HL-60 (cell line): Measurements from ENCODE around the gene VIPR2.

ENCODE experiments used
- CTCF ChIP-seq: IDR thresholded peaks from one replicate; pipeline ENCODE4 v1.5.1; 2011; ENCODE audit warnings: low read length, control low read depth, inconsistent platforms; ENCODE audit not compliant: insufficient read depth
- GABPA ChIP-seq: IDR thresholded peaks from 2 replicates; pipeline ENCODE4 v1.6.1; 2012; ENCODE audit warnings: low read depth
- REST ChIP-seq: IDR thresholded peaks from 2 replicates; pipeline ENCODE4 v1.6.1; 2012; ENCODE audit warnings: low read depth; ENCODE audit not compliant: insufficient replicate concordance

- no peak for TF ChIP-seq CTCF
- no peak for TF ChIP-seq GABPA
- TF ChIP-seq REST: no peak
These were observed 98.8 kb downstream of the VIPR2 start for GRCh38 chr7:159045839-159046238.
